ENCODE data around the gene BLVRB.
"Not testable (repeated sequence)": the region's sequence is repeated elsewhere in the genome, so short reads cannot be mapped to it uniquely, and the experiment has no call there.

BLVRB gene

DNA sequence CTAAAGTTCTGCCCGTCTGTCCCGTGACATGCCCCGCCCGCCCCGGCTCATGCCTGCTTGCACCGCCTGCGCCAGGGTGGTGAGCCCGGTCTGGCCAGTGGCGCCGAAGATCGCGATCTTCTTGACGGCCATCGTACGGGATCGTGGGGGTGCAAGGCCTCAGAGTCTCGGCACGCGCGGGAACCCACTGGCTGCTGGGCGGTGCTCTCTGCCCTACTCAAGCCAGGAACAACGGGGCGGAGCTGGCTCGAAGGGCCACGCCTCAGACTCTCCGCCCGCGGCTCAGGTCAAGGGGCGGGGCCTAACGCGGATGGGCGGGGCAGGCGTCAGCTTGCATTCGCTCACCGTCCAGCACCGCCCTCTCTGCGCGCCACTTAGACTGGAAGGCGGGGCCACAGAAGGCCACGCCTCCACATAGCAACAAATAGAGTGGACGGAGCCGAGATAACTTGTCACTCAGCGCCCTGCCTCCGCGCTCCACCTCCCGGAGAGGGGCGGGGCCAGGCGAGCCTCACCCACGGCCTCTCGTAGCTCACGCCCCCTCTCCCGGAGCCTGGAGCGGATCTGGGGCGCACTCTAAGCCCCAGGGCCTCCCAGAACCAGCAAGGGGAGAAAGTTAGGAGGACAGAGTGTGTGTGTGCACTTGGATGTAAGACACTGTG, at the start of gene BLVRB:
Gene BLVRB (minus strand): TSS at position 189 of the 662 bp plus-strand sequence. CDS start 57 bp downstream, at position 132.
- DNase-seq, result peak; percentile 95

DNA sequence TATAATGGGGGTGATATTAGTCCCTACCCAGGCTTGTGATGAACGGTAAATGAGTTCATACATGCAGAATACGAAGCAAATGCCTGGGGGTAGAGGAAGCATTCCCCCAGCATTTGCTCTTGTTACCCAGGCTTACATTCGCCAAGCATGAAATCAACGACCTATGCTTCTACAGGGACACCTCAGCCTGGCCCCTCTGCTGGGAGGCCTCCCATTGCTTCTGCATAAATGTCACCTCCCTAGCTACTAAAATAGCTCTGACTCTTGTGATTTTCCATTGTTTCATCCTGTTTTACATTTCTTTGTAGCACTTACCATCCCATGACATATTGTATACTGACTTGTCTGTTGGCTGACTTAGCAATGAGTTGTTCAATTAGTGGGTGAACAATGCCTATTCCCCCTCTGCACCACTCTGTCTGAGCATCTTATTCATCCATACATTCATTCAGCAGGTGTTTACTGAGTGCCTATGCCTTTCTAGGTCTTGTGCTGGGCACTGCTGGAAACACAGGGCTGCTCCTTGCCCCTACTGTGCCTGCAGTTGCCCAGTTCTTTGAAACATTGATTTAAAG, 48.3 kb upstream of the BLVRB start:
- no peak for DNase-seq

DNA sequence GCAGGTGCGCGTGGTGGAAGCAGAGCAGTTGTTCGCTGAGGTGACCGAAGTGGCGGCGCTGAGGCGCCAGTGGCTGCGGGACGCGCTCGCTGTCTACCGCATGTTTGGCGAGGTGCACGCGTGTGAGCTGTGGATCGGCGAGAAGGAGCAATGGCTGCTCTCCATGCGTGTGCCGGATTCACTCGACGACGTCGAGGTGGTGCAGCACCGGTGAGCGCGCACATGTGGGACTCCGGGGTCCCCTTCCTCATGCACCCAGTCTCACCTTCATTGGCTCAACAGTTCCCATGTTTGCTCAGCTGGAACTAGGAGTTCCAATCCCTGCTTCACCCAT, 47.8 kb upstream of the BLVRB start:
- no peak for DNase-seq

DNA sequence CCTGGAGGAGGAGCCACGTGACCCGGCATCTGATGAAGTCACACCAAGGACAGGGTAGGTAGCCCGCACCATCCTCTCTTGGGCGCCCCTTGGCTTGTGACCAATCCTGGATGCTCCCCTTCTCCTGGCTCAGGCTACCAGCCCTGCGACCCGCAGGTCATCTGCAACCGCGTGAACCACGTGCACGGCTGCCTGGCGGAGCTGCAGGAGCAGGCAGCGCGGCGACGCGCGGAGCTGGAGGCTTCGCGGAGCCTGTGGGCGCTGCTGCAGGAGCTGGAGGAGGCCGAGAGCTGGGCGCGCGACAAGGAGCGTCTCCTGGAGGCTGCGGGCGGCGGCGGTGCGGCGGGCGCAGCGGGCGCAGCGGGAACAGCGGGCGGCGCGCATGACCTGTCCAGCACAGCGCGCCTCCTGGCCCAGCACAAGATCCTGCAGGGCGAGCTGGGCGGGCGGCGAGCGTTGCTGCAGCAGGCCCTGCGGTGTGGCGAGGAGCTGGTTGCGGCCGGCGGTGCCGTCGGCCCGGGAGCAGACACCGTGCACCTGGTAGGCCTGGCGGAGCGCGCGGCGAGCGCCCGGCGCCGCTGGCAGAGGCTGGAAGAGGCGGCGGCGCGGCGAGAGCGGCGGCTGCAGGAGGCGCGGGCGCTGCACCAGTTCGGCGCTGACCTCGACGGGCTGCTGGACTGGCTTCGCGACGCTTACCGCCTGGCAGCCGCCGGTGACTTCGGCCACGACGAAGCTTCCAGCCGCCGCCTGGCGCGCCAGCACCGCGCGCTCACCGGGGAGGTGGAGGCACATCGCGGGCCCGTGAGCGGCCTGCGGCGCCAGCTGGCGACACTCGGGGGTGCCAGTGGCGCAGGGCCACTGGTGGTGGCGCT, 47.2 kb upstream of the BLVRB start:
- no peak for DNase-seq

DNA sequence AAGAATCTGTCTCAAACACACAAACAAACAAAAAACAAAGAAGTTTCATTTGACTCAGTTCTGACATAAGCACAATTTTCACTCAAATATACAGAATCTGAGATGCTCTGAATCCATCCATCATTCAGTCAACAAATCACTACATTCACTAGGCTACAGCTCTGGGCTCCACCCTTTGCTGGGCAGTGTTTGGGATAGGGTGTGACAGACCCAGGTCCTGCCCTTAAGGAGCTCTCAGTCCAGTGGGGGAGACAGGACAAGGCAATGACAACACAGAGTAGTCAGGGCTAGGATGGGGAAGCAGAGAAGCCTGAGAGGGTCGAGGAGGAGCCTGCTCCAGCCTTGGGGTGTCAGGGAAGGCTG, 46.5 kb upstream of the BLVRB start:
- DNase-seq, result no peak

DNA sequence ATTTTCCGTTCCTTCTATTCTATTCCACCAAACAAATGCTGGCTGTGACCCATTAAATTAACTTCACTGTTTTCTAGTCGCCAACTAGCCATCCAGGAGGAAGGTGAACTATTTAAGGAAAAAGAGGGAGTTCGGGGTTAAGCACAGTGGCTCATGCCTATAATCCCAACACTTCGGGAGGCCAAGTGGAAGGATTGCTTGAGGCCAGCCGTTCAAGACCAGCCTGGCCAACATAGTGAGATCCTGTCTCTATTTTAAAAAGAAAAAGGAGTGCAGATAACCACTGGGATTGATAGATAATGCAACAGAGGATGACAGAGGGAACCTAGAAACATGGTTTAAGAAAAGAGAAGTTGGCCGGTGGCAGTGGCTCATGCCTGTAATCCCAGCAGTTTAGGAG, 45.9 kb upstream of the BLVRB start:
- no peak for DNase-seq

DNA sequence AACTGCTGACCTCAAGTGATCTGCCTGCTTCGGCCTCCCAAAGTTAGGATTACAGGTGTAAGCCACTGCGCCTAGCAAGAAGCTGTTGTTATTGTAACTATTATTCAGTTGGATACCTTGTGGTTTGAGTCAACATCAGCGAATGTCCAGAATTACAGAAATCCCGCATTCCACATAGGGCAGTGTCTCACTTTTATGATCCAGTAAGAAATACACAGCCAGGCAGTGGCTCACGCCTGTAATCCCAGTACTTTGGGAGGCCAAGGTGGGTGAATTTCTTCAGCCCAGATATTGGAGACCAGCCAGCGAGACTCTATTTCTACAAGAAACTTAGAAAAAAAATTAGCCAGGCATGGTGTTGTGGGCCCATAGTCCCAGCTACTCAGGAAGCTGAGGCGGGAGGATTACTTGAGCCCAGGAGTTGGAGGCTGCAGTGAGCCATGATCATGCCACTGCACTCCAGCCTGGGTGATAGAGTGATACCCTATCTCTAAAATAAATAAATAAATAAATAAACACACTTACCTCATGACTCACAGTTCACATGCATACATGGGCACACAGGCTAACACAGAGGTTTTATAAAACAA, 45.1 kb upstream of the BLVRB start:
- DNase-seq, result no peak

DNA sequence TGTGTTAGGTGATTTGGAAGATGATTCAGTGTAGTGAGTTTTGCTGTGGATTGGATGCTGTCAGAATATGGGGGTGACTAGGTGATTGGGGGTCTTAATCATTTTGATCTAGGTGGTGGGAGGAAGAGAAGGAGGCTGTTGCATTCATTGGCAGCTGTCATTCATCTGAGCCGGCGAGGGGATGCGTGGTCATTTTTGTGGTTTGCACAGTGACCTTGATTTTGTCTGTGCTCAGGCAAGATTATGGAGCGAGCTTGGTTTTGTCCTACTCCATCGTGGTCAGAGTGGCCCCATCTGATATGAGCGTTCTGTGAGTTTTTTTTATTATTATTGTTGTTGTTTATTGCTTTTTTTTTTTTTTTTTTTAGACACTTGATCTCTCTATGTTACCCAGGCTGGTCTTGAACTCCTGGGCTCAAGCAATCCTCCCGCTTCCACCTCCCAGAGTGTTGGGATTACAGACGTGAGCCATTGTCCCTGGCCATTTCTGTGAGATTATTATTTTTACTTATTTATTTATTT, 43.3 kb upstream of the BLVRB start:
- no peak for DNase-seq

DNA sequence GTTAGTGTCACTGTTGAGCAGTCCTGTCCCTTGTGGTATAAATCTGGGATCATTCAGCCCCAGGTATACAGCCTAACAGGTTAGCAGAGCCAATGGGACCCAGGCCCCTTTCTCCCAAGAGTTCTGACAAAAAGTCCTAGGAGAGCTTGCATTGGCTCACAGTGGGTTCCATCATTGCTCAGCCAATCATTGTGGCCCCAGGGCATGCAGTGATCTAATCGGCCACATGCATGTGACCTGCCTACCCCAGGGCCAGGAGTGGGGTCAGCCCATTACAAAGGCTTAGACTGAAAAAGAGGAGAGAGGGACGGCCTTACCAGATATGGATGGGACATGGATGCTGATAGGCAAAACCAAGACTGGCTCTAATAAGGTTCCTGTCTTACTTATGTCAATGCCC, 42.3 kb upstream of the BLVRB start:
- no peak for DNase-seq

DNA sequence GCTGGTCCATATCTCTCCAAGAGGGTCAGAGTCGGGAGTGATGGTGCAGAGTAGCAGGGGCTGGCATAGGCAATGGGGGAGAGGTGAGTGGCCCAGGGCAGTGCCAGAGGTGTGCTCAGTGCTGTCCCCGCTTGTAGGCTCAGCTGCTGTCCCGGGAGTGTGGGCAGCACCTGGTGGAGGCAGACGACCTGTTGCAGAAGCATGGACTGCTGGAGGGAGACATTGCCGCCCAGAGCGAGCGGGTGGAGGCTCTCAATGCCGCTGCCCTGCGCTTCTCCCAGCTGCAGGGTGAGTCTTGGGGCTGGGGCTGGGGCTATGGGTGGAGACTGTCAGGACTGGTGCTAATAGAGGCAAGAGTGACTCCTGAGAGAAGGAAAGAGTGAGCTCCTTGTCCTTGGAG, 40.6 kb upstream of the BLVRB start:
- no peak for DNase-seq

DNA sequence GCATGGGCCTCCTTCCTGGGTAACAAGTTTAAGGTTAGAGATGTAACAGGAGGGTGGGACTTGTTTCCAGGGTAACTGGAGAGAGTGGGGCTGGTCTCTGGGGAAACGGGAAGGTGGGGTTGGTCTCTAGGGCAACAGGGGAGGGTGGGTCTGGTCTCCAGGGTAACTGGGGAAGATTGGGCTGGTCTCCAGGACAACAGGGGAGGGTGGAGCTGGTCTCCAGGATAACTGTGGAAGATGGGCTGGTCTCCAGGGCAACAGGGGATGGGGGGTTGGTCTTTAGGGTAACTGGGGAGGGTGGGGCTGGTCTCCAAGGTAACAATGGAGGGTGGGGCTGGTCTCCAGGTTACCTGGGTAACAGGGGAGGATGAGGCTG, 37.8 kb upstream of the BLVRB start:
- no peak for DNase-seq

DNA sequence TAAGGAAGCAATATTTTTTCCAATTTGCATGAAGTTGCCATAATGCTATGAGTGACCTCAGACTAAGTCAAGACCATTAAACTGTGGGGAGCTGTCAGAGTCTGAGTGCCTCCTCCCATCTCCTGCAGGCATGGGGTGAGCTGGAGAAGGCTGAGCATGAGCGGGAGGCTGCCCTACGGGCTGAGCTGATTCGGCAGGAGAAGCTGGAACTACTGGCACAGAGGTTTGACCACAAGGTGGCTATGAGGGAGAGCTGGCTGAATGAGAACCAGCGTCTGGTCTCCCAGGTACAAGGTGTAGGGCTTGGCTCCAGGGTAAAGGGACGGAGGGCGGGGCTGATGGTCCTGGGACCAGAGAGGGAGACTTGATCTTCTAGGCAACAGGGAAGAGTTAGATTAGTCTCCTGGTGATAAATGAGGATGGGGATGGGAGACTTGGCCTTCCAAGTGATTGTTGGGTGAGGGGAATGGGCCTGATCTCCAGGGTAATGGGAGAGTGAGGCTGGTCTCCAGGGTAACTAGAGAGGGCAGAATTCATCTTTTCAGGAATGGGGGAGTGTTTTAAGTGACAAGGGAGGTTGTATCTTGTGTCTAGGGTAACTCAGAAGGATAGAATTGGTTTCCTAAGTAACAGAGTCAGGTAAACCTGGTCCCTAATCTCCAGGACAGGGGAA, 37.2 kb upstream of the BLVRB start:
- DNase-seq, result no peak

DNA sequence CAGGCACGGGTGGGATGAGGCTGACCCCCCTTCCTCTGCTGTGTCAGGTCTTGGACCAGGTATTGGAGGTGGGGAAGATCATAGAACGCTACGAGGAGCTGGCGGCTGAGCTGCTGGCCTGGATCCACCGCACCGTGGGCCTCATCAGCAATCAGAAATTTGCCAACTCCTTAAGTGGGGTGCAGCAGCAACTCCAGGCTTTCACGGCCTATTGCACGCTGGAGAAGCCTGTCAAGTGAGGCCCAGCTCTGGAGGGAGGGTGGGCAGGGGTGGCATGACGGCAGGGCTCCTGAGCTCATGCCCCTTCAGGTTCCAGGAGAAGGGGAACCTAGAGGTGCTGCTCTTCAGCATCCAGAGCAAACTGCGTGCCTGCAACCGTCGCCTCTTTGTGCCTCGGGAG, 36.5 kb upstream of the BLVRB start:
- no peak for DNase-seq

DNA sequence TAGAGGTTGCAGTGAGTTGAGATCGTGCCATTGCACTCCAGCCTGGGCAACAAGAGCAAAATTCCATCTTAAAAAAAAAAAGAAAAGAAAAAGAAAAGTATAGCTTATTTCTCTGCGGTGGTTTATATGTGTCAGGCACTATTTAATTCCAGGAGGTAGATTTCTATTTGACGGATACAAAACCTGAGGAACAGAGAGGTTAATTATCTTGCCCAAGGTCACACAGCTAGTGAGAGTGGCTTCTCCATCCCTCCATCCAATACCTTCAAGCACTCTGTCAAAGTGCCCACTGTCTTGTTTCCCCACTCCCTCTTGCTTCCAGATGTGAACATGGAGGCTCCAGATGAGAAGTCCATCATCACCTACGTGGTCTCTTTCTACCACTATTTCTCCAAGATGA, 36.1 kb upstream of the BLVRB start:
- DNase-seq, result no peak

DNA sequence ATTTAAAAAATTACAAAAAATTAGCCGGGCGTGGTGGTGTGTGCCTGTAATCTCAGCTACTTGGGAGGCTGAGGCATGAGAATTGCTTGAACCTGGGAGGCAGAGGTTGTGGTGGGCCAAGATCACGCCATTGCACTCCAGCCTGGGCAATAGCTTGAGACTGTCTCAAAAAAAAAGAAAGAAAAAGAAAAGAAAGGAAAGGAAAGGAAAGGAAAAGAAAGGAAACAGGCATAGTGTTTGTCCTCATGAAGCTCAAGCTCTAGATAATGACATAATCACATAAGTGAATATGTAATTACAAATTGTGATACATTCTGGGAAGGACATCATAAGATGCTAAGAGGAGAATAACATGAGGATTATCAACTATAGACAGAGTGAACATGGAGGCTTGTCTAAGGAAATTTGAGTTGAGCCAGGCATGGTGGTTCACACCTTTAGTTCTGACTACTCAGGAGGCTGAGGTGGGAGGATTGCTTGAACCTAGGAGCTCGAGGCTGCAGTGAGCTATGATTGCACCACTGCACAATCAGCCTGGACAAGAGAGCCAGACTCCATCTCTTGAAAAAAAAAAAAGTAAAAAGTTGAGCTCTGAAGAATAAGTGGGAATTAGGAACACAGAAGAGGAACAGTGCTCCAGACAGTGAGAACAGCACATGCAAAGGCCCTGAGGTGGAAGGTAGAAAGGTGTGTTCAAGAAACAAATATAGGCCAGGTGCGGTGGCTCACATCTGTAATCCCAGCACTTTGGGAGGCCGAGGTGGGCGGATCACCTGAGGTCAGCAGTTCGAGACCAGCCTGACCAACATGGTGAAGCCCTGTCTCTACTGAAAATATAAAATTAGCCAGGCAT, 35.4 kb upstream of the BLVRB start:
- not testable (repeated sequence) for DNase-seq

DNA sequence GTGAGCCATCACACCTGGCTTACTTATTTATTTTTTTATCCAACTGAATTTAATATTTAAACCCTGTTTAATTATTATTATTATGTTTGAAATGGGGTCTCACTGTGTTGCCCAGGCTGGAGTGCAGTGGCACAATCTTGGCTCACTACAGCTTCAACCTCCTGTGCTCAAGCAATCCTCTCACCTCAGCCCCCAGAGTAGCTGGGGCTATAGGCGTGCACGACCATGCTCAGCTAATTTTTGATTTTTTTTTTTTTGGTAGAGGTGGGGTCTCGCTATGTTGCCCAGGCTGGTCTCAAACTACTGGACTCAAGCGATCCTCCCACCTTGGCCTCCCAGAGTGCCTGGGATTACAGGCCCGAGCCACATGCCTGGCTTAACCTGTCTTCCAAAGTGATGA, 33.8 kb upstream of the BLVRB start:
- DNase-seq, result no peak

DNA sequence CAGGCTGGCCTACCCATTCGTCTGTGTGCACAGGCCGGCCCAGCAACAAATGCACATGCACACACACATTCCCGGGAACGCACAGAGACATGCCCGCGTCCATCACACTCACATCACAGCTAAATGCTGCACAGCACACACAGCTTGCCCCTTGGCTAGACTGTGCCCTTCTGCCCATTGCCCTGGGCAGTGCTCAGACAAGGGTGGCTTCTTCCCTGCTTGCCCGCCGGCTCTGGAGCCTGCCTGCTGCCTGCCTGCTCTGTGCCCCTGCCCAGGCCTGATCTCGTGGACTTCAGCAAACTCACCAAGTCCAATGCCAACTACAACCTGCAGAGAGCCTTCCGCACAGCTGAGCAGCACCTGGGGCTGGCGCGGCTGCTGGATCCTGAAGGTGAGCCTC, 31.7 kb upstream of the BLVRB start:
- DNase-seq, result no peak

DNA sequence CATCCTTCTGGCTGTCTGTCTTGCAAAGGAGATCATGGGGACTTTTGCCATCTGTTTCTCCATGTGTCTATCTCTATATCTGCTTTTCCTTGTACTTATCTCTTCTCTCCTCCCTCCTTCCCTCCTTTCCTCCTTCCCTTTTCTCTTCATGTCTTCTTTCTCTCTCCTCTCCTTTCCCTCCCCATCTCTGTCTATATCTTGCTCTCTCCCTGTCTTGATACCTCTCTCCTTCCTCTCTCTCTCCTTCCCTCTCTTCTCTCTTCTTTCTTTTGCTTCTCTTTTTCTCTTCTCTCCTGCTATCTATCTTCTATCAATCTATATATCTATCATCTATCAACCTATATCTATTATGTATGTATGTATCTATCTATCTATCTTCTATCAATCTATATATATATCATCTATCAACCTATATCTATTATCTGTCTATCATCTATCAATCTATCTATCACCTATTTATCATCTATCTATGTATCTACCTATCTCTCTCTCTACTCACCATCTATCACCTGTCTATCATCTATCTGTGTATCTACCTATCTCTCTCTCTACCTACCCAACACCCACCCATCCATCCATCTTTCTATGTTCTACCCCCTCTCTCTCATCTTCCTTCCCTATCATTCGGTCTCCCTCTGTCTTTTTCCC, 28.8 kb upstream of the BLVRB start:
- DNase-seq, result no peak

DNA sequence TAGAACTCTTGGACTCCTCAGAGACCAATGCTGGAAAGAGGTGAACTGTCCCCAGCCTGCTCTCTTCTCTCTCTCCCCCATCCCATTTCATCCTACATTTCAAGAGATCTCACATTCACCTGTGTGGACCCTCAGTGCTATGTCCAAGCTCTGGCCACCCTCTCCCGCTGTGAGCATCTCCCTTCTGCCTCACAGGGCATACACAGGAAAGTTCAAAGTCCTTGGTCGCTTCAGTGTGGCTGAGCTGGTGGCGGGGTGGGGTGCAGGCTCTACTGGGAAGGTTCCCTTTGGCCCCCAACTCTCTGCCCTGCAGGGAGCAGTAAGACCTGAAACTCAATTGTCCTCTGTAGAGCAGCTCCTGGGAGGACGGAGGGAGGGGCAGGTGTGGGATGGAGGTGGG, 28.2 kb upstream of the BLVRB start:
- no peak for DNase-seq

DNA sequence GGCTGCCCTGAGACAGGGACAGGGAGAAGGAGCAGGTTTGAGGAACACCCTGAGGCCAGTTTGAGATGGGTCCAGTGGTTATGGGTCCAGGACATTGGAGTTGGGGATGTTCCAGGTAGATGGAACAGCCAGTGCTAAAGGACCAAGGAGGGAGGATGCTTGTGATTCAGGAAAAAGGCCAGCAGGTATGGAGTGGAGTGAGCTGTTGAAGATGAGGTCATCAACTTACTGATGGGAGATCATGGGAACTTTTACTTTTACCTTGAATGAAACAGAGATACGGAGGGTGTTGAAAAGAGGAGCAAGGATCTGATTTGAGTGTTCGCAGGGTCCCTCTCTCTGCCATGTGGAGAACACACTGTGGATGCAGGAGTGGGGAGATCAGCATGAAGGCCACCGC, 26.7 kb upstream of the BLVRB start:
- no peak for DNase-seq

DNA sequence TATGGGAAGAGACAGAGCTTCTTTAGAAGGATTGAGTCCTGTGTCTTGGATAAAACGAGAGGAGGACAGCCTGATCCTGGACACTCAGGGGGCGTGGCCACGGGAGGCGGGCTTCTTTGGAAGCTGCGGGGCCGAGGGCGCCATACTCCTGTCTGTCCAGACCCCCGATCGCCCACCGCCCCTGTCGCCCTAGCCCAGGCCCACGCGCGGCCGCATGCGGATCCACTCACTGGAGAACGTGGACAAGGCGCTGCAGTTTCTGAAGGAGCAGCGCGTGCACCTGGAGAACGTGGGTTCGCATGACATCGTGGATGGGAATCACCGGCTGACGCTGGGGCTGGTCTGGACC, 24.3 kb upstream of the BLVRB start:
- no peak for DNase-seq

DNA sequence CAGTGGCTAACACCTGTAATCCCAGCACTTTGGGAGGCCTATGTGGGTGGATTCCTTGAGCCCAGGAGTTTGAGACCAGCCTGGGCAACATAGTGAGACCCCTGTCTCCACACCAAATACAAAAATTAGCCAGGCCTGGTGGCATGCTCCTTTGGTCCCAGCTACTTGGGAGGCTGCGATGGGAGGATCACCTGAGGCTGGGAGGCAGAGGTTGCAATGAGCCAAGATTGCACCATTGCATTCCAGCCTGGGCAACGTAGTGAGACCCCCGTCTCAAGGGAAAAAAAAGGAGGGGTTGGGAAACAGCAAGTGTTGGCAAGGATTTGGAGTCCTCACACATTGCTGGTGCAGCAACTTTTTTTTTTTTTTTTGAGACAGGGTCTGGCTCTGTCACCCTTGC, 20.5 kb upstream of the BLVRB start:
- DNase-seq, result no peak

All from GOT3 (cell line).